ENCODE measurements around the gene CDKAL1. TPM values are rescaled to one million over a fixed set of nuclear protein-coding genes. Genes with fewer than 3 reads are reported as not detected.
"Not testable (repeated sequence)": the region's sequence is repeated elsewhere in the genome, so short reads cannot be mapped to it uniquely, and the experiment has no call there.

CDKAL1 gene
- total and polyA plus RNA-seq, 2 of the 13 experiments (the other 11 are each of a cell fraction or from before 2014, with no cell fraction given): 9.5 to 27.7 TPM

- no peaks in the 10 kb centered on the region for H3K27me3 ChIP-seq (ENCODE audit: control insufficient read depth in 1 of 2, insufficient read depth in 2 of 2, low read length in 2 of 2)
- H3K27ac ChIP-seq (ENCODE audit: extremely low read length, insufficient read depth, low read length): no peak overlapping the region
- H3K9me3 ChIP-seq (ENCODE audit: low read length): no peaks in the 10 kb centered on the region
- CTCF ChIA-PET (ENCODE audit: low intra/inter-chr PET ratio, low total read pairs): no interaction called here
- DNase-seq (ENCODE audit: low spot score) (no peak), ATAC-seq (no peak), FAIRE-seq (no peak)
- no TSS peak for BruUV-seq (replicated peaks)
- no peak overlapping the region for H3K4me2 ChIP-seq (ENCODE audit: low read depth, low read length)
- WGBS (ENCODE audit: low lambda C conversion rate): 94% methylated on average over 4 of the region's 4 CpGs
- H2AFZ ChIP-seq (ENCODE audit: low read length): no peak overlapping the region
- intact Hi-C loops (cut with micrococcal nuclease; ENCODE audit: unreplicated experiment) (no loop called here), in situ Hi-C loops (cut with HindIII; ENCODE audit: extremely low pct_ligation_motif_present, low pct_unique_long_range_greater_than_20kb) (no loop called here)
- no peak overlapping the region for H3K9ac ChIP-seq (ENCODE audit: insufficient read depth, low read depth, low read length)
- H4K20me1 ChIP-seq (ENCODE audit: insufficient read depth, low read length): no peaks in the 10 kb centered on the region
- H3K4me3 ChIP-seq (replicated peaks in 1 of 3; ENCODE audit: insufficient read depth in 1 of 3, low read depth in 2 of 3, low read length in 3 of 3): no peak overlapping the region
- H3K36me3 ChIP-seq (replicated peaks in 1 of 2; ENCODE audit: control insufficient read depth in 1 of 2, insufficient read depth in 2 of 2, low read length in 2 of 2): peaks cover 0 to 3% of the 10 kb centered on the region in 2 experiments; a peak in 2 of 5 replicates
- no peak for TF ChIP-seq ZNF562 (CRISPR knock-in tag; IDR thresholded peaks at IDR 0.05; ENCODE audit: borderline replicate concordance)
- TF ChIP-seq, protein P1, sequence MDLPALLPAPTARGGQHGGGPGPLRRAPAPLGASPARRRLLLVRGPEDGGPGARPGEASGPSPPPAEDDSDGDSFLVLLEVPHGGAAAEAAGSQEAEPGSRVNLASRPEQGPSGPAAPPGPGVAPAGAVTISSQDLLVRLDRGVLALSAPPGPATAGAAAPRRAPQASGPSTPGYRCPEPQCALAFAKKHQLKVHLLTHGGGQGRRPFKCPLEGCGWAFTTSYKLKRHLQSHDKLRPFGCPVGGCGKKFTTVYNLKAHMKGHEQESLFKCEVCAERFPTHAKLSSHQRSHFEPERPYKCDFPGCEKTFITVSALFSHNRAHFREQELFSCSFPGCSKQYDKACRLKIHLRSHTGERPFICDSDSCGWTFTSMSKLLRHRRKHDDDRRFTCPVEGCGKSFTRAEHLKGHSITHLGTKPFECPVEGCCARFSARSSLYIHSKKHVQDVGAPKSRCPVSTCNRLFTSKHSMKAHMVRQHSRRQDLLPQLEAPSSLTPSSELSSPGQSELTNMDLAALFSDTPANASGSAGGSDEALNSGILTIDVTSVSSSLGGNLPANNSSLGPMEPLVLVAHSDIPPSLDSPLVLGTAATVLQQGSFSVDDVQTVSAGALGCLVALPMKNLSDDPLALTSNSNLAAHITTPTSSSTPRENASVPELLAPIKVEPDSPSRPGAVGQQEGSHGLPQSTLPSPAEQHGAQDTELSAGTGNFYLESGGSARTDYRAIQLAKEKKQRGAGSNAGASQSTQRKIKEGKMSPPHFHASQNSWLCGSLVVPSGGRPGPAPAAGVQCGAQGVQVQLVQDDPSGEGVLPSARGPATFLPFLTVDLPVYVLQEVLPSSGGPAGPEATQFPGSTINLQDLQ (CRISPR knock-in tag; IDR thresholded peaks at IDR 0.05): no peak
- no peaks in the 10 kb centered on the region for H3K79me2 ChIP-seq (ENCODE audit: insufficient read depth, low read length)
- peaks cover 7% of the 10 kb centered on the region for H3K4me1 ChIP-seq (ENCODE audit: insufficient read depth, low read length)
- POLR2A ChIA-PET: no interaction called here
Observed at GRCh38 chr6:21087188-21087587, 552.9 kb downstream of the CDKAL1 start.

DNA sequence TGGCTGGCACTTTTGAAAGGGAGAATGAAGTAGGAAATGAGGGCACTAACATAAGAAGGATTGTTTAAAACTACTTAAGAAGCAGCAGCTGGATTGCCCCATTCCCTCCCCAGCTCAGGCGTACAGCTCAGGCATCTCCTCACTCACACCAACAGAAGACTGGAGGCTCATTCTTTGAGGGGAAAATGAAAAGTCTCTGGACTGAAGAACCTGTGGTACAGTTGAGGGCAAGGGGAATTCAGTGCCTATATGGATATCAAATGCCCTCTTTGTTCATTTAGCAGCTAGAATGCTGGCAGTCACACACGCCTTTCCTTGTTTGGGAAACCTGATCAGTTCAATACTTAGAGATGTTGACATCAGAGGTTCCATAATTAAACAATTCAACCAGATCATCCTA lies 557.2 kb downstream of the CDKAL1 start:
- no peak for DNase-seq (ENCODE audit: low spot score)
- no peak for FAIRE-seq
- Histone ChIP-seq H4K20me1 (ENCODE audit: insufficient read depth, low read length) (no peaks in the 10 kb centered on the region), H3K9me3 (ENCODE audit: low read length) (no peaks in the 10 kb centered on the region), H3K79me2 (ENCODE audit: insufficient read depth, low read length) (no peaks in the 10 kb centered on the region), H3K9ac (ENCODE audit: insufficient read depth, low read depth, low read length) (no peak overlapping the region), H2AFZ (ENCODE audit: low read length) (no peak overlapping the region), H3K4me1 (ENCODE audit: insufficient read depth, low read length) (no peaks in the 10 kb centered on the region), H3K4me2 (ENCODE audit: low read depth, low read length) (no peak overlapping the region), H3K27ac (ENCODE audit: extremely low read length, insufficient read depth, low read length) (no peak overlapping the region), H3K36me3 (replicated peaks in 1 of 2; ENCODE audit: control insufficient read depth in 1 of 2, insufficient read depth in 2 of 2, low read length in 2 of 2) (peaks cover 0 to 3% of the 10 kb centered on the region in 2 experiments; a peak in 3 of 5 replicates), H3K27me3 (ENCODE audit: control insufficient read depth in 1 of 2, insufficient read depth in 2 of 2, low read length in 2 of 2) (no peaks in the 10 kb centered on the region), H3K4me3 (replicated peaks in 1 of 3; ENCODE audit: insufficient read depth in 1 of 3, low read depth in 2 of 3, low read length in 3 of 3) (no peak overlapping the region)
- in situ Hi-C loops (cut with HindIII; ENCODE audit: extremely low pct_ligation_motif_present, low pct_unique_long_range_greater_than_20kb): no loop called here
- ChIA-PET POLR2A (no interaction called here), CTCF (ENCODE audit: low intra/inter-chr PET ratio, low total read pairs) (no interaction called here)
- WGBS (ENCODE audit: low lambda C conversion rate): 88% methylated on average over 2 of the region's 2 CpGs
- no peak for TF ChIP-seq ARID3A (IDR thresholded peaks at IDR 0.05; ENCODE audit: low read depth, low read length)
- no peak for TF ChIP-seq ZNF432 (CRISPR knock-in tag; IDR thresholded peaks at IDR 0.05; ENCODE audit: borderline replicate concordance)
- TF ChIP-seq, protein P2, sequence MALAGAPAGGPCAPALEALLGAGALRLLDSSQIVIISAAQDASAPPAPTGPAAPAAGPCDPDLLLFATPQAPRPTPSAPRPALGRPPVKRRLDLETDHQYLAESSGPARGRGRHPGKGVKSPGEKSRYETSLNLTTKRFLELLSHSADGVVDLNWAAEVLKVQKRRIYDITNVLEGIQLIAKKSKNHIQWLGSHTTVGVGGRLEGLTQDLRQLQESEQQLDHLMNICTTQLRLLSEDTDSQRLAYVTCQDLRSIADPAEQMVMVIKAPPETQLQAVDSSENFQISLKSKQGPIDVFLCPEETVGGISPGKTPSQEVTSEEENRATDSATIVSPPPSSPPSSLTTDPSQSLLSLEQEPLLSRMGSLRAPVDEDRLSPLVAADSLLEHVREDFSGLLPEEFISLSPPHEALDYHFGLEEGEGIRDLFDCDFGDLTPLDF (CRISPR knock-in tag; IDR thresholded peaks at IDR 0.05): no peak
- no TSS peak for BruUV-seq (replicated peaks)
- ATAC-seq: no peak
- intact Hi-C loops (cut with micrococcal nuclease; ENCODE audit: unreplicated experiment): no loop called here

- H2AFZ ChIP-seq (ENCODE audit: low read length); H3K4me3 ChIP-seq (replicated peaks in 1 of 3; ENCODE audit: insufficient read depth in 1 of 3, low read depth in 2 of 3, low read length in 3 of 3); H3K36me3 ChIP-seq (replicated peaks in 1 of 2; ENCODE audit: control insufficient read depth in 1 of 2, insufficient read depth in 2 of 2, low read length in 2 of 2); H3K9me3 ChIP-seq (ENCODE audit: low read length); H3K27ac ChIP-seq (ENCODE audit: extremely low read length, insufficient read depth, low read length); H3K27me3 ChIP-seq (ENCODE audit: control insufficient read depth in 1 of 2, insufficient read depth in 2 of 2, low read length in 2 of 2); intact Hi-C loops (cut with micrococcal nuclease; ENCODE audit: unreplicated experiment); DNase-seq (ENCODE audit: low spot score); CTCF ChIA-PET (ENCODE audit: low intra/inter-chr PET ratio, low total read pairs); FAIRE-seq; H3K4me1 ChIP-seq (ENCODE audit: insufficient read depth, low read length); BruUV-seq (replicated peaks); H3K9ac ChIP-seq (ENCODE audit: insufficient read depth, low read depth, low read length); in situ Hi-C loops (cut with HindIII; ENCODE audit: extremely low pct_ligation_motif_present, low pct_unique_long_range_greater_than_20kb); H3K79me2 ChIP-seq (ENCODE audit: insufficient read depth, low read length); POLR2A ChIA-PET; H3K4me2 ChIP-seq (ENCODE audit: low read depth, low read length); ATAC-seq; H4K20me1 ChIP-seq (ENCODE audit: insufficient read depth, low read length): not testable (repeated sequence)
- WGBS (ENCODE audit: low lambda C conversion rate): 96% methylated on average over 6 of the region's 6 CpGs
Observed at GRCh38 chr6:21092231-21092772, 558.0 kb downstream of the CDKAL1 start.
